Glutamatergic neuron (in vitro differentiated cells): ENCODE data around the gene ZNF468. TPM values are rescaled to one million over a fixed set of nuclear protein-coding genes. Genes with fewer than 3 reads are reported as not detected.
A peak's percentile ranks its signal among the peaks of the same experiment; 100 is the strongest.
"Not testable (repeated sequence)": the region's sequence is repeated elsewhere in the genome, so short reads cannot be mapped to it uniquely, and the experiment has no call there.

Source experiments
- DNase-seq: peaks from one replicate; pipeline ENCODE4 v3.0.0; 2022
- H3K27ac Mint-ChIP-seq: one replicate; pipeline ENCODE4 v1.8.0; 2020; ENCODE audit warnings: mild to moderate bottlenecking, mixed read lengths, inconsistent platforms; ENCODE audit not compliant: unreplicated experiment
- H3K27me3 Mint-ChIP-seq: one replicate; pipeline ENCODE4 v1.8.0; 2020; ENCODE audit warnings: mild to moderate bottlenecking, moderate library complexity, mixed read lengths, inconsistent platforms; ENCODE audit not compliant: unreplicated experiment
- H3K36me3 Mint-ChIP-seq: one replicate; pipeline ENCODE4 v1.8.0; 2020; ENCODE audit warnings: mild to moderate bottlenecking, mixed read lengths, inconsistent platforms; ENCODE audit not compliant: unreplicated experiment
- H3K4me1 Mint-ChIP-seq: one replicate; pipeline ENCODE4 v1.8.0; 2020; ENCODE audit warnings: mild to moderate bottlenecking, low read depth, mixed read lengths, inconsistent platforms; ENCODE audit not compliant: unreplicated experiment
- H3K4me3 Mint-ChIP-seq: one replicate; pipeline ENCODE4 v1.8.0; 2020; ENCODE audit warnings: mild to moderate bottlenecking, mixed read lengths, inconsistent platforms; ENCODE audit not compliant: unreplicated experiment
- H3K9me3 Mint-ChIP-seq: one replicate; pipeline ENCODE4 v1.8.0; 2020; ENCODE audit warnings: mild to moderate bottlenecking, moderate library complexity, mixed read lengths, inconsistent platforms; ENCODE audit not compliant: unreplicated experiment
- total RNA-seq: library from RNA; stranded (reverse); fragmentation: NEBNext Ultra II Directional; extraction: Animal tissue kit (Norgen Biotek cat#: 25700); gene quantifications from one replicate; pipeline ENCODE4 v1.2.1, GENCODE V29; 2021; ENCODE audit not compliant: unreplicated experiment
- TF ChIP-seq, protein P1 (sequence below): fragments of 200-600 bp; sonication (generic); IDR thresholded peaks from one replicate; pipeline ENCODE4 v1.5.0; 2021; ENCODE audit not compliant: partially characterized antibody, unreplicated experiment

Gene ZNF468
- total RNA-seq, 1 donor from 2014 or later = 44.6 TPM

DNA sequence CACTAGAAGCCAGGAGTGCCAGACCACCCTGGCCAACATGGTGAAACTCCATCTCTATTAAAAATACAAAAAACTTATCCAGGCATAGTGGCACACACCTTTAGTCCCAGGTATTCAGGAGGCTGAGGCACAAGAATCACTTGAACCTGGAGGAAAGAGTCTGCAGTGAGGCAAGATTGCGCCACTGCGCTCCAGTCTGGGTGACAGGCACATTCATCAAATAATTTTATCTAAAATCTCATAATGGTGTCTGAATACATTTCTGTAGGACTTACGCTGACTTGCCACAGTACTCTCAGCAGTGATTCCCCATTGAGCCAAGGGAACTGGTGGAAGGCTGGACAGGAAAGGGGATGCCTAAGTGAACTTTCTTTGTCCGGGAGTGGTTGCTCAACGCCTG is 31.7 kb downstream of the ZNF468 start:
- peaks cover 2% of the 10 kb centered on the region for H3K9me3 Mint-ChIP-seq
- no peaks in the 10 kb centered on the region for H3K27me3 Mint-ChIP-seq
- TF ChIP-seq, protein P1, sequence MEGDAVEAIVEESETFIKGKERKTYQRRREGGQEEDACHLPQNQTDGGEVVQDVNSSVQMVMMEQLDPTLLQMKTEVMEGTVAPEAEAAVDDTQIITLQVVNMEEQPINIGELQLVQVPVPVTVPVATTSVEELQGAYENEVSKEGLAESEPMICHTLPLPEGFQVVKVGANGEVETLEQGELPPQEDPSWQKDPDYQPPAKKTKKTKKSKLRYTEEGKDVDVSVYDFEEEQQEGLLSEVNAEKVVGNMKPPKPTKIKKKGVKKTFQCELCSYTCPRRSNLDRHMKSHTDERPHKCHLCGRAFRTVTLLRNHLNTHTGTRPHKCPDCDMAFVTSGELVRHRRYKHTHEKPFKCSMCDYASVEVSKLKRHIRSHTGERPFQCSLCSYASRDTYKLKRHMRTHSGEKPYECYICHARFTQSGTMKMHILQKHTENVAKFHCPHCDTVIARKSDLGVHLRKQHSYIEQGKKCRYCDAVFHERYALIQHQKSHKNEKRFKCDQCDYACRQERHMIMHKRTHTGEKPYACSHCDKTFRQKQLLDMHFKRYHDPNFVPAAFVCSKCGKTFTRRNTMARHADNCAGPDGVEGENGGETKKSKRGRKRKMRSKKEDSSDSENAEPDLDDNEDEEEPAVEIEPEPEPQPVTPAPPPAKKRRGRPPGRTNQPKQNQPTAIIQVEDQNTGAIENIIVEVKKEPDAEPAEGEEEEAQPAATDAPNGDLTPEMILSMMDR = no peak
- H3K27ac Mint-ChIP-seq = no peak overlapping the region
- DNase-seq = no peak
- H3K4me3 Mint-ChIP-seq = no peak overlapping the region
- H3K4me1 Mint-ChIP-seq = peaks cover under 1% of the 10 kb centered on the region
- peaks cover 3% of the 10 kb centered on the region for H3K36me3 Mint-ChIP-seq

GRCh38 chr19:52823676-52824075 is 33.7 kb downstream of the ZNF468 start:
- Mint-ChIP-seq H3K27ac (no peak overlapping the region), H3K27me3 (no peaks in the 10 kb centered on the region), H3K36me3 (peaks cover 6% of the 10 kb centered on the region), H3K9me3 (peaks cover 2% of the 10 kb centered on the region), H3K4me1 (peaks cover 4% of the 10 kb centered on the region), H3K4me3 (no peak overlapping the region)
- DNase-seq = no peak
- TF ChIP-seq, protein P1 = no peak

DNA sequence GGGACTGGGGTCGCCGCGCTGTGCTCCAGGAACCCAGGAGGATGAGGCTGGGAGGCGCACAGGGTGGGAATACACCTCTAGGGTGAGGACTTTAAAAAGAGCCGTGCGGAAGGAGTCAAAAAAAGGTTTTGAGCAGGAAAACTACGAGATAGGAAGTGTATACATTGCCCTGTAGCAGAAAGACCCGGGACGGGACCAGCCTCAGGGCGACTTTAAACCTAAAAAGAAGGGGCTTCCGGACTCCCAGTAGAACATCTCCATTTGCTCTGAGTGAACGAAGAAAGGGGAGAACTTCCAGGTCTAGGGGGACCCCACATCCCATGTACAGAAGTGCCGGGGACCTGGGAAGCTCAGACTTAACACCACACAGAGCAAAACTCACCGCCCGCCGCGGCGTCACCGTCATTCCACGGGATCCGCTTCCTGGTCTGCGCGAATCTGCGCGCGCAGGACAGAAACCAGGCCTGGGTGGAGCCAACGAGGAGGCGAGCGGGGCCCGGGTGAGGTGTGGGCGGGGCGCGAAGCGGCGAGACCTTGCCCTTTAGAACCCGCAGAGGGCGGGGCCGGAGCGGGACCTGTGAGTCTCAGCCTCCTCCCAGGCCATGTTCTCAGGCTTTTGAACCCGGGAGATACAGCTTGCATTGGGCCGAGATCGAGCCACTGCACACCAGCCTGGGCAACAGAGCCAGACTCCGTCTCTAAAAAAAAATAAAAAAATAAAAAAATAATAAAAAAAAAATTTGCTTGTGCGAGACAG is 36.0 kb downstream of the ZNF468 start, which contains the start of gene ZNF28:
ZNF28 (minus strand) TSS at position 430 of the 757 bp plus-strand sequence. CDS start 3,675 bp downstream, outside the sequence.
- H3K4me1 Mint-ChIP-seq, H3K36me3 Mint-ChIP-seq, H3K9me3 Mint-ChIP-seq, H3K27me3 Mint-ChIP-seq: not testable (repeated sequence)
- peak within 1 kb of the TSS; percentile 64 for H3K27ac Mint-ChIP-seq
- peak within 1 kb of the TSS; percentile 96 for H3K4me3 Mint-ChIP-seq
- DNase-seq = peak; percentile 71

GRCh38 chr19:52820472-52821203 is 36.8 kb downstream of the ZNF468 start:
- Mint-ChIP-seq H3K27ac (peak overlapping the region; percentile 64), H3K4me3 (peak overlapping the region; percentile 96)
- H3K36me3 Mint-ChIP-seq, H3K9me3 Mint-ChIP-seq, H3K4me1 Mint-ChIP-seq, H3K27me3 Mint-ChIP-seq: not testable (repeated sequence)
- DNase-seq = peak; percentile 45

GRCh38 chr19:52809801-52810200 is 47.6 kb downstream of the ZNF468 start:
- peaks cover 3% of the 10 kb centered on the region for H3K27me3 Mint-ChIP-seq
- DNase-seq = no peak
- peaks cover 27% of the 10 kb centered on the region for H3K36me3 Mint-ChIP-seq
- no peak overlapping the region for H3K27ac Mint-ChIP-seq
- H3K4me1 Mint-ChIP-seq = peaks cover 5% of the 10 kb centered on the region
- no peak overlapping the region for H3K4me3 Mint-ChIP-seq
- TF ChIP-seq, protein P1 = no peak
- H3K9me3 Mint-ChIP-seq = peaks cover 5% of the 10 kb centered on the region

DNA sequence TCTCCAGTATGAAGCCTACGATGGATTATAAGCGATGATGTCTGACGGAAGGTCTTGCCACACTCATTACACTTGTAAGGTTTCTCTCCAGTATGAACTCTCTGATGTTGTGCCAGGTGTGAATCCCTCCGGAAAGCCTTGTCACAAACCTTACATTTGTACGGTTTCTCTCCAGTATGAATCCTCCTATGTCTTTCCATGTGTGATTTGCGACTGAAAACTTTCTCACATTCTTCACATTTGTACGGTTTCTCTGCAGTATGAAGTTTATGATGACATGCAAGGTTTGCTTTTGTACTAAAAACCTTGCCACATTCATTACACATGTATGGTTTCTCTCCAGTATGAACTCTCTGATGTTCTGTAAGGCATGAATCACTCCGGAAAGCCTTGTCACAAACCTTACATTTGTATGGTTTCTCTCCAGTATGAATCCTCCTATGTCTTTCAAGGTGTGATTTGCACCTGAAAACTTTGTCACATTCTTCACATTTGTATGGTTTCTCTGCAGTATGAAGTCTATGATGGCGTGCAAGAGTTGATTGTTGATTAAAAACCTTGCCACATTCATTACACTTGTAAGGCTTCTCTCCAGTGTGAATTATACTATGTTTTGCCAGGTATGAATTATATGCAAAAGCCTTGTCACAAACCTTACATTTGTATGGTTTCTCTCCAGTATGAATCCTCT is 57.3 kb downstream of the ZNF468 start:
- not testable (repeated sequence) for DNase-seq, H3K27me3 Mint-ChIP-seq, H3K27ac Mint-ChIP-seq, H3K4me3 Mint-ChIP-seq, H3K4me1 Mint-ChIP-seq
- H3K9me3 Mint-ChIP-seq = peaks cover 36% of the 10 kb centered on the region
- peaks cover 71% of the 10 kb centered on the region for H3K36me3 Mint-ChIP-seq
